K562 (cell line): ENCODE results near the gene C16orf74. TPM values are rescaled to one million over a fixed set of nuclear protein-coding genes. Genes with fewer than 3 reads are reported as not detected.

Experiments
- AFF1 ChIP-seq, 2 experiments: fragments of 450-650 bp; IDR thresholded peaks; 2 replicates each; pipeline ENCODE4 v1.6.1; 2018; ENCODE audit warnings: mild to moderate bottlenecking in 2 of 2, low read depth in 1 of 2; ENCODE audit not compliant: partially characterized antibody in 2 of 2
- ARNT ChIP-seq, 2 experiments: fragments of 450-650 bp; IDR thresholded peaks; 2 replicates each; pipeline ENCODE4 v1.6.1; 2016; ENCODE audit warnings: mild to moderate bottlenecking in 1 of 2
- BRF1 ChIP-seq: IDR thresholded peaks from 3 replicates; pipeline ENCODE4 v1.6.1; 2011; ENCODE audit warnings: borderline replicate concordance, mild to moderate bottlenecking; ENCODE audit not compliant: insufficient read length; ENCODE audit errors: extremely low read depth
- GTF2F1 ChIP-seq: IDR thresholded peaks from 2 replicates; pipeline ENCODE4 v1.6.1; 2011; ENCODE audit warnings: low read depth, low read length, improper control_type of control experiment
- KDM5B ChIP-seq: fragments of 200-600 bp; sonication (generic); IDR thresholded peaks from 2 replicates; pipeline ENCODE4 v1.6.1; 2012; ENCODE audit warnings: low read depth, mild to moderate bottlenecking, moderate library complexity, low read length, control low read depth, inconsistent platforms; ENCODE audit not compliant: insufficient replicate concordance
- MCM2 ChIP-seq: fragments of 450-650 bp; IDR thresholded peaks from 2 replicates; pipeline ENCODE4 v1.6.1; 2017; ENCODE audit warnings: low read depth, mild to moderate bottlenecking
- MNT ChIP-seq, 2 experiments: fragments of 450-650 bp; conservative IDR thresholded peaks; 2 replicates each; pipeline ENCODE4 v1.6.1; 2017; ENCODE audit warnings: mild to moderate bottlenecking in 2 of 2, moderate library complexity in 2 of 2
- NFIC ChIP-seq: fragments of 450-650 bp; IDR thresholded peaks from 2 replicates; pipeline ENCODE4 v1.6.1; 2017; ENCODE audit warnings: mild to moderate bottlenecking, inconsistent platforms
- NONO ChIP-seq, 2 experiments: fragments of 200-400 bp in 1 of 2; fragments of 450-650 bp in 1 of 2; formaldehyde crosslinking in 1 of 2; IDR thresholded peaks; 2 replicates each; pipeline ENCODE4 v1.6.1; 2017; ENCODE audit warnings: low read depth in 2 of 2, mild to moderate bottlenecking in 2 of 2, moderate library complexity in 2 of 2, low read length in 1 of 2
- NRF1 ChIP-seq, 2 experiments: fragments of 450-650 bp; IDR thresholded peaks in 1 of 2; conservative IDR thresholded peaks in 1 of 2; 2 replicates each; pipeline ENCODE4 v1.6.1; 2014; ENCODE audit warnings: mild to moderate bottlenecking in 2 of 2
- PRPF4 ChIP-seq: fragments of 200-400 bp; formaldehyde crosslinking; IDR thresholded peaks from one replicate; pipeline ENCODE4 v1.6.1; 2017; ENCODE audit warnings: low read length, low read depth, mild to moderate bottlenecking; ENCODE audit not compliant: insufficient read depth, poor library complexity, severe bottlenecking
- SIN3A ChIP-seq, 2 experiments: fragments of 150-350 bp in 1 of 2; IDR thresholded peaks; 2 replicates each; pipeline ENCODE4 v1.6.1; 2011 to 2016; ENCODE audit warnings: borderline replicate concordance in 2 of 2, low read depth in 2 of 2, low read length in 2 of 2, mild to moderate bottlenecking in 2 of 2, moderate library complexity in 2 of 2; ENCODE audit not compliant: control insufficient read depth in 1 of 2
- TAF15 ChIP-seq: fragments of 200-400 bp; formaldehyde crosslinking; IDR thresholded peaks from 2 replicates; pipeline ENCODE4 v1.6.1; 2017; ENCODE audit warnings: mild to moderate bottlenecking, low read depth, low read length, moderate library complexity
- TFAM ChIP-seq: fragments of 250-450 bp; sonication (Bioruptor Pico); conservative IDR thresholded peaks from 2 replicates; pipeline ENCODE4 v1.5.0; 2021; ENCODE audit warnings: mild to moderate bottlenecking, moderate library complexity
- U2AF1 ChIP-seq: fragments of 200-400 bp; formaldehyde crosslinking; optimal IDR thresholded peaks from 2 replicates; pipeline ENCODE3; 2017; ENCODE audit warnings: mild to moderate bottlenecking, low read depth, low read length, moderate library complexity
- ZNF12 ChIP-seq: sonication (generic); formaldehyde crosslinking; IDR thresholded peaks from 2 replicates; pipeline ENCODE4 v1.4.0; 2020; ENCODE audit warnings: mild to moderate bottlenecking, missing genetic modification reagents
- ZNF23 ChIP-seq: fragments of 250-450 bp; sonication (Bioruptor Pico); IDR thresholded peaks from 2 replicates; pipeline ENCODE4 v1.4.0; 2020; ENCODE audit warnings: mild to moderate bottlenecking
- ZNF232 ChIP-seq: sonication (generic); formaldehyde crosslinking; IDR thresholded peaks from 2 replicates; pipeline ENCODE4 v1.8.0; 2022; ENCODE audit warnings: mild to moderate bottlenecking, missing genetic modification reagents
- ZNF740 ChIP-seq, 3 experiments: fragments of 200-800 bp in 1 of 3; sonication (Bioruptor generic) in 1 of 3; sonication (generic) in 1 of 3; formaldehyde crosslinking in 1 of 3; IDR thresholded peaks; 2 replicates each; pipeline versions ENCODE4 v1.6.1 to v1.8.0; 2016 to 2022; ENCODE audit warnings: mild to moderate bottlenecking in 2 of 3, missing compliant biosample characterization in 2 of 3, missing genetic modification characterization in 2 of 3, missing genetic modification reagents in 1 of 3
- polyA plus RNA-seq, 8 experiments: library from polyadenylated mRNA; depleted of rRNA in 4 of 8; stranded (reverse) in 5 of 8; unstranded in 3 of 8; fragments of >200 nt; fragmentation: Nextera tagmentation in 2 of 8; fragmentation: Illumina TruSeq in 1 of 8; extraction: Ambion mirVana in 2 of 8; extraction: Trizol in 1 of 8; gene quantifications; 2 replicates each; pipeline versions ENCODE4 v1.2.1 to v1.2.3, GENCODE V29; 2011 to 2014; ENCODE audit warnings: inconsistent platforms in 1 of 8, missing spikeins in 1 of 8
- total RNA-seq, 7 experiments: library from RNA; depleted of rRNA in 6 of 7; stranded (reverse); fragments of >200 nt in 6 of 7; fragmentation: Illumina TruSeq in 2 of 7; extraction: Trizol in 2 of 7; gene quantifications; 2 replicates each; pipeline versions ENCODE4 v1.2.1 to v1.2.3, GENCODE V29; 2011 to 2021; ENCODE audit warnings: low replicate concordance in 1 of 7

The C16orf74 gene
- total and polyA plus RNA-seq, 9 of the 15 experiments (the other 6 are each of a cell fraction or from before 2014, with no cell fraction given), result not detected

- TF ChIP-seq ZNF740 (CRISPR knock-in tag; IDR thresholded peaks at IDR 0.05), result 0 out of 2 replicates have a peak, but pooled peaks have one; percentile 35
- TF ChIP-seq ZNF740 (tag; IDR thresholded peaks at IDR 0.05), result no peak
- peak; percentile 76 to 86 for TF ChIP-seq MNT (conservative IDR thresholded peaks at IDR 0.05)
- no peak for TF ChIP-seq ZNF23 (CRISPR knock-in tag)
- TF ChIP-seq NONO (IDR thresholded peaks at IDR 0.05; ENCODE audit: low read depth in 2 of 2, low read length in 1 of 2), result peak; percentile 10 to 90; a peak in 3 of 4 replicates
- TF ChIP-seq MCM2, result no peak
- peak; percentile 24 to 33; a peak in 2 of 4 replicates for TF ChIP-seq SIN3A (IDR thresholded peaks at IDR 0.05; ENCODE audit: borderline replicate concordance in 2 of 2, control insufficient read depth in 1 of 2, low read depth in 2 of 2, low read length in 2 of 2)
- TF ChIP-seq TFAM (CRISPR knock-in tag), result no peak
- peak; percentile 86; the same call in 1 of the 2 replicates for TF ChIP-seq ZNF232 (CRISPR knock-in tag)
- no peak for TF ChIP-seq BRF1
- TF ChIP-seq PRPF4, result peak; percentile 38
- 0 out of 2 replicates have a peak, but pooled peaks have one; percentile 19 for TF ChIP-seq NFIC
- TF ChIP-seq ZNF12 (CRISPR knock-in tag), result peak; percentile 71; the same call in 1 of the 2 replicates
- no peak for TF ChIP-seq ARNT (IDR thresholded peaks at IDR 0.05)
- peak; percentile 45 for TF ChIP-seq KDM5B
- peak; percentile 52 to 73; a peak in 3 of 4 replicates for TF ChIP-seq NRF1 (conservative IDR thresholded peaks at IDR 0.05 in 1 of 2, IDR thresholded peaks at IDR 0.05 in 1 of 2)
- TF ChIP-seq TAF15, result no peak
- no peak for TF ChIP-seq AFF1 (IDR thresholded peaks at IDR 0.05; ENCODE audit: low read depth in 1 of 2, partially characterized antibody in 2 of 2)
- 0 out of 2 replicates have a peak, but pooled peaks have one; percentile 21 for TF ChIP-seq GTF2F1
- TF ChIP-seq U2AF1, result peak; percentile 87
Measured at GRCh38 chr16:85799497-85800320, 48.8 kb upstream of the C16orf74 start, which contains the start of the genes COX4I1 and EMC8 (continued).
